GM12878 (cell line): ENCODE data around the gene LRRN2. TPM values are rescaled to one million over a fixed set of nuclear protein-coding genes. Genes with fewer than 3 reads are reported as not detected.

Source experiments
- ATAC-seq: fragments of 200-7000 bp; cut with Tn5 transposase; 3 replicates; pipeline ENCODE4 v1.9.1; 2020; ENCODE audit warnings: mild to moderate bottlenecking, moderate library complexity
- BruUV-seq: library from RNA; stranded (reverse); fragments of 400-500 nt; replicated peaks from 2 replicates; lab custom pipeline; 2021; lab: Mats Ljungman, UMichigan
- CTCF ChIA-PET: fragments of 300-600 bp; sonication (Branson Sonifier 250); formaldehyde crosslinking; extraction: SDS; loops from one replicate; lab custom pipeline; 2021; ENCODE audit warnings: inconsistent platforms; lab: Yijun Ruan, JAX
- POLR2A ChIA-PET: fragments of 350-600 bp; formaldehyde crosslinking; extraction: SDS; loops from one replicate; lab custom pipeline; 2021; ENCODE audit warnings: inconsistent platforms; lab: Charles Lee
- RAD21 ChIA-PET: fragments of 300-600 bp; sonication (Branson Sonifier 250); formaldehyde crosslinking; loops from one replicate; lab custom pipeline; 2023; ENCODE audit warnings: antibody characterized with exemption; ENCODE audit not compliant: unreplicated experiment; lab: Charles Lee
- SMC1A ChIA-PET: fragments of 300-600 bp; sonication (Branson Sonifier 250); formaldehyde crosslinking; loops from one replicate; lab custom pipeline; 2023; ENCODE audit not compliant: unreplicated experiment, uncharacterized antibody; lab: Charles Lee
- DNase-seq: peaks from one replicate; pipeline ENCODE4 v3.0.0-alpha.2; 2011; ENCODE audit warnings: low read depth, low spot score
- FAIRE-seq: peaks from 3 replicates; lab custom pipeline; 2011; peaks lifted over from hg19 to GRCh38; lab: Jason Lieb, UNC
- H2AFZ ChIP-seq: 2 replicates; pipeline ENCODE4 v1.6.0; 2011; ENCODE audit warnings: low read depth, low read length, control low read depth; ENCODE audit not compliant: control insufficient read depth
- H3K27ac ChIP-seq: 2 replicates; pipeline ENCODE4 v1.5.1; 2011; ENCODE audit warnings: control low read depth; ENCODE audit not compliant: control insufficient read depth, insufficient read depth
- H3K27me3 ChIP-seq, 2 experiments: replicated peaks in 1 of 2; 2 replicates each; pipeline versions ENCODE4 v1.6.0 to v1.6.1; 2011; ENCODE audit warnings: low read length in 1 of 2; ENCODE audit not compliant: control insufficient read depth in 2 of 2, insufficient read depth in 2 of 2
- H3K36me3 ChIP-seq, 2 experiments: 2 replicates each; pipeline ENCODE4 v1.5.1; 2011; ENCODE audit warnings: low read length in 1 of 2; ENCODE audit not compliant: control insufficient read depth in 2 of 2, insufficient read depth in 2 of 2
- H3K4me1 ChIP-seq: 2 replicates; pipeline ENCODE4 v1.6.1; 2011; ENCODE audit warnings: mild to moderate bottlenecking, low read length, moderate library complexity, mixed read lengths; ENCODE audit not compliant: control insufficient read depth, insufficient read depth
- H3K4me2 ChIP-seq: 2 replicates; pipeline ENCODE4 v1.6.0; 2011; ENCODE audit warnings: control low read depth; ENCODE audit not compliant: control insufficient read depth, insufficient read depth
- H3K4me3 ChIP-seq: fragments of 200-600 bp; sonication (generic); 2 replicates; pipeline ENCODE4 v1.5.1; 2016
- H3K79me2 ChIP-seq: 2 replicates; pipeline ENCODE4 v1.6.0; 2011; ENCODE audit warnings: low read length; ENCODE audit not compliant: control insufficient read depth, insufficient read depth
- H3K9ac ChIP-seq: 2 replicates; pipeline ENCODE4 v1.8.0; 2011; ENCODE audit warnings: low read length, control low read depth, mixed read lengths; ENCODE audit not compliant: control insufficient read depth, insufficient read depth
- H3K9me3 ChIP-seq: replicated peaks from 3 replicates; pipeline ENCODE4 v1.5.1; 2011; ENCODE audit warnings: mild to moderate bottlenecking, low read length; ENCODE audit not compliant: control insufficient read depth, insufficient read depth
- H4K20me1 ChIP-seq: 2 replicates; pipeline ENCODE4 v1.6.0; 2011; ENCODE audit not compliant: control insufficient read depth, insufficient read depth
- ATF3 ChIP-seq: IDR thresholded peaks from 2 replicates; pipeline ENCODE4 v1.6.1; 2011; ENCODE audit warnings: low read depth, mild to moderate bottlenecking, low read length, moderate library complexity, borderline replicate concordance; ENCODE audit errors: extremely low read depth
- BMI1 ChIP-seq: fragments of 450-650 bp; IDR thresholded peaks from 2 replicates; pipeline ENCODE4 v1.6.1; 2016; ENCODE audit warnings: mild to moderate bottlenecking, moderate library complexity, borderline replicate concordance
- EZH2 ChIP-seq: IDR thresholded peaks from 2 replicates; pipeline ENCODE4 v1.6.1; 2012; ENCODE audit warnings: low read depth, mild to moderate bottlenecking, control low read depth, inconsistent platforms, low read length, borderline replicate concordance; ENCODE audit not compliant: control insufficient read depth
- POLR2AphosphoS2 ChIP-seq: IDR thresholded peaks from 2 replicates; pipeline ENCODE4 v1.6.1; 2011; ENCODE audit warnings: low read depth, mild to moderate bottlenecking, low read length, improper control_type of control experiment, moderate library complexity
- TCF7 ChIP-seq: IDR thresholded peaks from 2 replicates; pipeline ENCODE4 v1.6.1; 2014; ENCODE audit warnings: antibody characterized with exemption, borderline replicate concordance
- WRNIP1 ChIP-seq: IDR thresholded peaks from 2 replicates; pipeline ENCODE4 v1.6.1; 2011; ENCODE audit warnings: low read depth, low read length, improper control_type of control experiment, borderline replicate concordance
- ZNF687 ChIP-seq: fragments of 450-650 bp; IDR thresholded peaks from 2 replicates; pipeline ENCODE4 v1.6.1; 2017; ENCODE audit warnings: mild to moderate bottlenecking, moderate library complexity
- WGBS: methylation state at CpG from one replicate; pipeline ENCODE4 v1.1.6; 2016; ENCODE audit warnings: low lambda C conversion rate; ENCODE audit not compliant: insufficient replicate concordance, insufficient coverage; ENCODE audit errors: missing lambda C conversion rate; 5-methylcytosine and 5-hydroxymethylcytosine counted together
- in situ Hi-C: fragments of 300-500 bp; cut with MboI; formaldehyde crosslinking; loops from 9 replicates; pipeline ENCODE4 v1.14.3; 2018; ENCODE audit warnings: mixed read lengths
- intact Hi-C: fragments of 100-400 bp; cut with micrococcal nuclease; formaldehyde crosslinking; loops from one replicate; pipeline ENCODE4 v1.14.2; 2022; ENCODE audit not compliant: unreplicated experiment
- polyA plus RNA-seq, 11 experiments: library from polyadenylated mRNA; depleted of rRNA in 4 of 11; unstranded in 6 of 11; stranded (reverse) in 5 of 11; fragments of >200 nt; fragmentation: Nextera tagmentation in 4 of 11; fragmentation: Illumina TruSeq in 1 of 11; extraction: Ambion mirVana in 4 of 11; extraction: Trizol in 1 of 11; gene quantifications; 1 replicate in 1 of 11; 2 replicates in 10 of 11; pipeline versions ENCODE4 v1.2.1 to v1.2.3, GENCODE V29; 2011 to 2016; ENCODE audit warnings: inconsistent platforms in 2 of 11, missing spikeins in 2 of 11, low read depth in 1 of 11
- total RNA-seq, 4 experiments: library from RNA; depleted of rRNA in 3 of 4; stranded (reverse); fragments of >200 nt in 3 of 4; fragmentation: Illumina TruSeq in 1 of 4; extraction: Trizol in 1 of 4; gene quantifications; 2 replicates each; pipeline versions ENCODE4 v1.2.1 to v1.2.3, GENCODE V29; 2013 to 2021

Gene LRRN2
- total and polyA plus RNA-seq, 10 of the 15 experiments (the other 5 are each of a cell fraction or from before 2014, with no cell fraction given), result not detected

GRCh38 chr1:204645666-204646065 lies 39.9 kb downstream of the LRRN2 start:
- no peak overlapping the region for H3K27ac ChIP-seq
- intact Hi-C loops, result no loop called here
- TF ChIP-seq EZH2 (no peak), WRNIP1 (no peak)
- TF ChIP-seq, all 136 proteins: peak for 0
- Histone ChIP-seq H3K4me3 (no peak overlapping the region), H3K4me1 (no peaks in the 10 kb centered on the region; the same call in 1 of the 2 replicates), H3K79me2 (no peaks in the 10 kb centered on the region), H3K4me2 (no peak overlapping the region), H3K9me3 (no peaks in the 10 kb centered on the region), H3K27me3 (peaks cover 0 to 5% of the 10 kb centered on the region in 2 experiments; a peak in 3 of 4 replicates), H4K20me1 (no peaks in the 10 kb centered on the region), H2AFZ (no peak overlapping the region), H3K36me3 (no peaks in the 10 kb centered on the region), H3K9ac (no peak overlapping the region)
- RAD21 ChIA-PET, result no interaction called here
- no TSS peak for BruUV-seq
- DNase-seq (no peak), FAIRE-seq (no peak), ATAC-seq (no peak)
- SMC1A ChIA-PET, result no interaction called here
- POLR2A ChIA-PET, result no interaction called here
- CTCF ChIA-PET, result no interaction called here
- in situ Hi-C loops, result no loop called here
- 28% methylated on average over 3 of the region's 3 CpGs for WGBS

- BruUV-seq, result no TSS peak
- ATAC-seq, result no peak
- POLR2A ChIA-PET, result no interaction called here
- Histone ChIP-seq H3K4me2 (no peak overlapping the region), H3K4me1 (no peaks in the 10 kb centered on the region; the same call in 1 of the 2 replicates), H3K9me3 (no peaks in the 10 kb centered on the region), H3K4me3 (no peak overlapping the region), H2AFZ (no peak overlapping the region), H3K36me3 (no peaks in the 10 kb centered on the region), H4K20me1 (no peaks in the 10 kb centered on the region), H3K27ac (no peak overlapping the region), H3K9ac (no peak overlapping the region), H3K79me2 (no peaks in the 10 kb centered on the region), H3K27me3 (peaks cover 0 to 5% of the 10 kb centered on the region in 2 experiments; a peak in 3 of 4 replicates)
- no peak for DNase-seq
- SMC1A ChIA-PET, result interaction anchor here (1.3 kb wide), 1 partner anchor 80 kb away, joined by 5 read pairs; no protein-coding TSS in a partner anchor
- CTCF ChIA-PET, result no interaction called here
- 25% methylated on average over 3 of the region's 3 CpGs for WGBS
- in situ Hi-C loops (no loop called here), intact Hi-C loops (no loop called here)
- RAD21 ChIA-PET, result no interaction called here
- TF ChIP-seq BMI1 (no peak), POLR2AphosphoS2 (no peak), ATF3 (no peak), TCF7 (no peak), ZNF687 (no peak)
- no peak for FAIRE-seq
These were observed 40.3 kb downstream of the LRRN2 start for GRCh38 chr1:204645251-204645650.
